ENCODE results near the gene ERICH3.
"Not testable (repeated sequence)": the region's sequence is repeated elsewhere in the genome, so short reads cannot be mapped to it uniquely, and the experiment has no call there.

The ERICH3 gene

GRCh38 chr1:74670866-74671265 lies 2.7 kb downstream of the ERICH3 start:
- not testable (repeated sequence) for H4K8ac ChIP-seq (ENCODE audit: low read length); H4K91ac ChIP-seq (ENCODE audit: low read length)
- WGBS: 80% methylated on average over 3 of the region's 3 CpGs

GRCh38 chr1:74654708-74655107 lies 18.9 kb downstream of the ERICH3 start:
- H2BK5ac ChIP-seq (ENCODE audit: low read depth, low read length, poor library complexity, severe bottlenecking): no peak overlapping the region
- DNase-seq: no peak
- H3K27me3 ChIP-seq (ENCODE audit: control insufficient read depth in 1 of 2, insufficient read depth in 1 of 2, low read length in 2 of 2): peaks cover 0 to 3% of the 10 kb centered on the region in 2 experiments
- H3K4ac ChIP-seq (ENCODE audit: low read depth in 1 of 2, low read length in 2 of 2): no peak overlapping the region
- H3K36me3 ChIP-seq (ENCODE audit: control insufficient read depth in 1 of 2, insufficient read depth in 2 of 2, low read depth in 1 of 2, low read length in 2 of 2): no peaks in the 10 kb centered on the region
- no peak overlapping the region for H3K4me2 ChIP-seq (ENCODE audit: low read length, poor library complexity, severe bottlenecking)
- no peak overlapping the region for H4K91ac ChIP-seq (ENCODE audit: low read length)
- no peaks in the 10 kb centered on the region for H3K9me3 ChIP-seq (ENCODE audit: control insufficient read depth, low read length)
- H2AK5ac ChIP-seq (ENCODE audit: low read length, severe bottlenecking): no peak overlapping the region
- no peak overlapping the region for H2BK12ac ChIP-seq (ENCODE audit: low read length in 2 of 2)
- no peak overlapping the region for H3K23ac ChIP-seq (ENCODE audit: low read length in 2 of 2)
- H3K4me3 ChIP-seq (ENCODE audit: insufficient read depth in 1 of 2, low read depth in 1 of 2, low read length in 2 of 2): no peak overlapping the region
- H2BK120ac ChIP-seq (ENCODE audit: low read depth, low read length): no peak overlapping the region
- H3K18ac ChIP-seq (ENCODE audit: low read depth in 1 of 2, low read length in 2 of 2): no peak overlapping the region
- no peak overlapping the region for H4K8ac ChIP-seq (ENCODE audit: low read length)
- H3K4me1 ChIP-seq (ENCODE audit: control insufficient read depth, insufficient read depth, low read depth, low read length): peaks cover 6% of the 10 kb centered on the region
- H3K79me1 ChIP-seq (replicated peaks; ENCODE audit: low read length, poor library complexity, severe bottlenecking): no peaks in the 10 kb centered on the region
- no peak overlapping the region for H2BK15ac ChIP-seq (ENCODE audit: low read depth, poor library complexity, severe bottlenecking)
- no CpG with 5 or more reads among the region's 1 CpG for WGBS
- H3K27ac ChIP-seq (ENCODE audit: low read length, poor library complexity, severe bottlenecking): no peak overlapping the region
- no peak overlapping the region for H3K9ac ChIP-seq (ENCODE audit: low read length)
- no peak overlapping the region for H3K14ac ChIP-seq (ENCODE audit: low read length in 2 of 2)
- no peak overlapping the region for H2AFZ ChIP-seq (ENCODE audit: low read depth, low read length)

More at GRCh38 chr1:74670866-74671265, 2.7 kb downstream of the ERICH3 start:
- not testable (repeated sequence) for H3K79me1 ChIP-seq (replicated peaks; ENCODE audit: low read length, poor library complexity, severe bottlenecking); H3K14ac ChIP-seq (ENCODE audit: low read length in 2 of 2); H2BK15ac ChIP-seq (ENCODE audit: low read depth, poor library complexity, severe bottlenecking); H3K18ac ChIP-seq (ENCODE audit: low read depth in 1 of 2, low read length in 2 of 2); H3K9ac ChIP-seq (ENCODE audit: low read length); H3K23ac ChIP-seq (ENCODE audit: low read length in 2 of 2); DNase-seq; H3K4me1 ChIP-seq (ENCODE audit: control insufficient read depth, insufficient read depth, low read depth, low read length); H2AFZ ChIP-seq (ENCODE audit: low read depth, low read length); H3K27ac ChIP-seq (ENCODE audit: low read length, poor library complexity, severe bottlenecking); H2BK5ac ChIP-seq (ENCODE audit: low read depth, low read length, poor library complexity, severe bottlenecking); H2BK120ac ChIP-seq (ENCODE audit: low read depth, low read length); H3K4me3 ChIP-seq (ENCODE audit: insufficient read depth in 1 of 2, low read depth in 1 of 2, low read length in 2 of 2); H3K36me3 ChIP-seq (ENCODE audit: control insufficient read depth in 1 of 2, insufficient read depth in 2 of 2, low read depth in 1 of 2, low read length in 2 of 2); H2BK12ac ChIP-seq (ENCODE audit: low read length in 2 of 2); H3K4ac ChIP-seq (ENCODE audit: low read depth in 1 of 2, low read length in 2 of 2); H3K9me3 ChIP-seq (ENCODE audit: control insufficient read depth, low read length); H3K4me2 ChIP-seq (ENCODE audit: low read length, poor library complexity, severe bottlenecking); H2AK5ac ChIP-seq (ENCODE audit: low read length, severe bottlenecking)
- H3K27me3 ChIP-seq (ENCODE audit: control insufficient read depth in 1 of 2, insufficient read depth in 1 of 2, low read length in 2 of 2): peaks cover 0 to 29% of the 10 kb centered on the region in 2 experiments

- H3K4ac ChIP-seq (ENCODE audit: low read depth in 1 of 2, low read length in 2 of 2): peak overlapping the region in 1 of 2 experiments; percentile 46
- H3K14ac ChIP-seq (ENCODE audit: low read length in 2 of 2): peak overlapping the region in 1 of 2 experiments; percentile 38
- H3K9ac ChIP-seq (ENCODE audit: low read length): no peak overlapping the region
- H3K27ac ChIP-seq (ENCODE audit: low read length, poor library complexity, severe bottlenecking): peak overlapping the region; percentile 88
- H3K4me2 ChIP-seq (ENCODE audit: low read length, poor library complexity, severe bottlenecking): no peak overlapping the region
- no peaks in the 10 kb centered on the region for H3K9me3 ChIP-seq (ENCODE audit: control insufficient read depth, low read length)
- peaks cover 6% of the 10 kb centered on the region for H3K4me1 ChIP-seq (ENCODE audit: control insufficient read depth, insufficient read depth, low read depth, low read length)
- H2AFZ ChIP-seq (ENCODE audit: low read depth, low read length): peak overlapping the region; percentile 42
- H2BK12ac ChIP-seq (ENCODE audit: low read length in 2 of 2): peak overlapping the region in 1 of 2 experiments; percentile 95
- peak overlapping the region; percentile 47 for H4K8ac ChIP-seq (ENCODE audit: low read length)
- no peaks in the 10 kb centered on the region for H3K79me1 ChIP-seq (replicated peaks; ENCODE audit: low read length, poor library complexity, severe bottlenecking)
- H2BK5ac ChIP-seq (ENCODE audit: low read depth, low read length, poor library complexity, severe bottlenecking): no peak overlapping the region
- 33% methylated on average over 5 of the region's 7 CpGs for WGBS
- peak; percentile 84 for DNase-seq
- peak overlapping the region; percentile 57 for H2BK15ac ChIP-seq (ENCODE audit: low read depth, poor library complexity, severe bottlenecking)
- no peak overlapping the region for H3K4me3 ChIP-seq (ENCODE audit: insufficient read depth in 1 of 2, low read depth in 1 of 2, low read length in 2 of 2)
- no peak overlapping the region for H3K23ac ChIP-seq (ENCODE audit: low read length in 2 of 2)
- peak overlapping the region in 1 of 2 experiments; percentile 84 for H3K18ac ChIP-seq (ENCODE audit: low read depth in 1 of 2, low read length in 2 of 2)
- peak overlapping the region; percentile 43 for H4K91ac ChIP-seq (ENCODE audit: low read length)
- no peak overlapping the region for H2AK5ac ChIP-seq (ENCODE audit: low read length, severe bottlenecking)
- no peaks in the 10 kb centered on the region for H3K27me3 ChIP-seq (ENCODE audit: control insufficient read depth in 1 of 2, insufficient read depth in 1 of 2, low read length in 2 of 2)
- no peak overlapping the region for H2BK120ac ChIP-seq (ENCODE audit: low read depth, low read length)
- no peaks in the 10 kb centered on the region for H3K36me3 ChIP-seq (ENCODE audit: control insufficient read depth in 1 of 2, insufficient read depth in 2 of 2, low read depth in 1 of 2, low read length in 2 of 2)
Observed at GRCh38 chr1:74652711-74653139, 20.9 kb downstream of the ERICH3 start.

- Histone ChIP-seq H3K27me3 (ENCODE audit: control insufficient read depth in 1 of 2, insufficient read depth in 1 of 2, low read length in 2 of 2) (no peaks in the 10 kb centered on the region), H3K4me1 (ENCODE audit: control insufficient read depth, insufficient read depth, low read depth, low read length) (peaks cover 6% of the 10 kb centered on the region), H4K91ac (ENCODE audit: low read length) (no peak overlapping the region), H3K18ac (ENCODE audit: low read depth in 1 of 2, low read length in 2 of 2) (no peak overlapping the region), H3K36me3 (ENCODE audit: control insufficient read depth in 1 of 2, insufficient read depth in 2 of 2, low read depth in 1 of 2, low read length in 2 of 2) (no peaks in the 10 kb centered on the region), H2AFZ (ENCODE audit: low read depth, low read length) (no peak overlapping the region), H3K4ac (ENCODE audit: low read depth in 1 of 2, low read length in 2 of 2) (no peak overlapping the region), H2BK5ac (ENCODE audit: low read depth, low read length, poor library complexity, severe bottlenecking) (no peak overlapping the region), H2AK5ac (ENCODE audit: low read length, severe bottlenecking) (no peak overlapping the region), H2BK12ac (ENCODE audit: low read length in 2 of 2) (no peak overlapping the region), H3K23ac (ENCODE audit: low read length in 2 of 2) (no peak overlapping the region), H4K8ac (ENCODE audit: low read length) (no peak overlapping the region), H3K4me3 (ENCODE audit: insufficient read depth in 1 of 2, low read depth in 1 of 2, low read length in 2 of 2) (no peak overlapping the region), H3K27ac (ENCODE audit: low read length, poor library complexity, severe bottlenecking) (no peak overlapping the region), H3K14ac (ENCODE audit: low read length in 2 of 2) (no peak overlapping the region), H2BK15ac (ENCODE audit: low read depth, poor library complexity, severe bottlenecking) (no peak overlapping the region), H3K79me1 (replicated peaks; ENCODE audit: low read length, poor library complexity, severe bottlenecking) (no peaks in the 10 kb centered on the region), H2BK120ac (ENCODE audit: low read depth, low read length) (no peak overlapping the region), H3K9ac (ENCODE audit: low read length) (no peak overlapping the region), H3K9me3 (ENCODE audit: control insufficient read depth, low read length) (no peaks in the 10 kb centered on the region), H3K4me2 (ENCODE audit: low read length, poor library complexity, severe bottlenecking) (no peak overlapping the region)
- whole genome bisulfite sequencing: 11% methylated on average over 3 of the region's 4 CpGs
- DNase-seq: peak; percentile 44
Observed at GRCh38 chr1:74650561-74650960, 23.0 kb downstream of the ERICH3 start.

Measured in mesenchymal stem cell (in vitro differentiated cells and primary cell).